Activated T-cell treated with anti-CD3 and anti-CD28 coated beads, Interleukin-2, amount 50 U/mL, for 48 hours (primary cell): ENCODE measurements around the gene HEY2.
"Not testable (repeated sequence)": the region's sequence is repeated elsewhere in the genome, so short reads cannot be mapped to it uniquely, and the experiment has no call there.

Experiments used
- DNase-seq, 2 experiments: peaks; one replicate each; pipeline ENCODE4 v3.0.0-alpha.2; 2020

The HEY2 gene

GRCh38 chr6:125797120-125797885 is 47.9 kb downstream of the HEY2 start:
- DNase-seq, result no peak

GRCh38 chr6:125797886-125798444 is 48.5 kb downstream of the HEY2 start:
- DNase-seq, result no peak

- no peak for DNase-seq
These were observed 49.5 kb downstream of the HEY2 start for GRCh38 chr6:125798734-125799508.

- no peak for DNase-seq
These were observed 53.0 kb downstream of the HEY2 start for GRCh38 chr6:125802383-125802782.

GRCh38 chr6:125802943-125803377 is 53.5 kb downstream of the HEY2 start:
- no peak for DNase-seq

GRCh38 chr6:125804264-125804663 is 54.8 kb downstream of the HEY2 start:
- DNase-seq, result peak in 1 of 2 experiments; percentile 30

- DNase-seq, result not testable (repeated sequence)
These were observed 55.5 kb downstream of the HEY2 start for GRCh38 chr6:125804866-125805425.

GRCh38 chr6:125806813-125807212 is 57.4 kb downstream of the HEY2 start:
- no peak for DNase-seq

- DNase-seq, result no peak
These were observed 57.9 kb downstream of the HEY2 start for GRCh38 chr6:125807293-125807692.

GRCh38 chr6:125808060-125808459 is 58.6 kb downstream of the HEY2 start:
- no peak for DNase-seq

- DNase-seq, result no peak
These were observed 59.2 kb downstream of the HEY2 start for GRCh38 chr6:125808591-125808990.

GRCh38 chr6:125809570-125810170 is 60.2 kb downstream of the HEY2 start:
- DNase-seq, result no peak

- no peak for DNase-seq
These were observed 61.0 kb downstream of the HEY2 start for GRCh38 chr6:125810445-125810844.
